Superior temporal gyrus (tissue), 1 donor: ENCODE measurements around the gene MUC15.
"Not testable (repeated sequence)": the region's sequence is repeated elsewhere in the genome, so short reads cannot be mapped to it uniquely, and the experiment has no call there.

Experiments
- DNase-seq: peaks from one replicate; pipeline ENCODE4 v3.0.0-alpha.2; 2016; ENCODE audit errors: extremely low spot score

MUC15 gene, protein sequence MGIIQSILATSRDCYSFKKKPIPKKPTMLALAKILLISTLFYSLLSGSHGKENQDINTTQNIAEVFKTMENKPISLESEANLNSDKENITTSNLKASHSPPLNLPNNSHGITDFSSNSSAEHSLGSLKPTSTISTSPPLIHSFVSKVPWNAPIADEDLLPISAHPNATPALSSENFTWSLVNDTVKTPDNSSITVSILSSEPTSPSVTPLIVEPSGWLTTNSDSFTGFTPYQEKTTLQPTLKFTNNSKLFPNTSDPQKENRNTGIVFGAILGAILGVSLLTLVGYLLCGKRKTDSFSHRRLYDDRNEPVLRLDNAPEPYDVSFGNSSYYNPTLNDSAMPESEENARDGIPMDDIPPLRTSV

DNA sequence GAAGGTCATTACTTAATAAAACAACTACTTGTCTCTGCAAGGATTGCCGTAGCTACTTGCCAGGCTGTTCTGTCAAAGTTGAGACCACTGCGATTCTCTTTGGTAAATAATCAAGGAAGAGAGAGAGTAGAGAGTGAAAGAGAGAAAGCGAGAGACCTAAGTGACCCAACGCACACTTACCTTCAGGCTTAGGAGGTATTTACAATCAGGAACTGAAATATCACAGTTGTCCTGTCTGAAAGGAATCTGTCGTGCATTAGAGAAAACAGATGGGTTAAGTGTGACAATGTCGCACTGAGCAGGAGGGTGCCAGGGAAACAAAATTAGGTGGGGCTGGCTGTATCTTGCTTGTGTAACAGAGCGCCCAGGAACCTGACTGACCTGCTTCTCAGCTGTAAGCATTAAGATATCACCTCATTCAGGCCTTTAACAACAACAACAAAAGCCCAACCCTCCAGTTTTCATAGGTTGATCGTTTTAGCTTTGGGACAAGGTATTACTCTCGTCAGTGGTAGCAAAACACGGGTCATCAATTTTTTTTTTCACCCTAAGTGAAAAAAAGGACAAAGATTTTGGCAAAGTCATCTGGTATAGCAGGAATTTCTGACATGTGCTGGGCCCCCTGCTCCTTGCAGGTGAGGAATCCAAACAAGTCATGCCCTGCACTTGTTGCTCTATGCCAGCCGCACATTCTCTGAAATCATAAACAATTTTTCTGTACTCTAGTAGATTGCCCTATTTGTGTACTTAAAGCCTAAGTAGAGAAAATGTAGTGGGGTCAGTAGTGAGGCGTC, at the start of gene MUC15:
Gene MUC15 (minus strand): TSS at position 403 of the 794 bp plus-strand sequence. CDS start 5,169 bp downstream, outside the sequence.
- no peak for DNase-seq

DNA sequence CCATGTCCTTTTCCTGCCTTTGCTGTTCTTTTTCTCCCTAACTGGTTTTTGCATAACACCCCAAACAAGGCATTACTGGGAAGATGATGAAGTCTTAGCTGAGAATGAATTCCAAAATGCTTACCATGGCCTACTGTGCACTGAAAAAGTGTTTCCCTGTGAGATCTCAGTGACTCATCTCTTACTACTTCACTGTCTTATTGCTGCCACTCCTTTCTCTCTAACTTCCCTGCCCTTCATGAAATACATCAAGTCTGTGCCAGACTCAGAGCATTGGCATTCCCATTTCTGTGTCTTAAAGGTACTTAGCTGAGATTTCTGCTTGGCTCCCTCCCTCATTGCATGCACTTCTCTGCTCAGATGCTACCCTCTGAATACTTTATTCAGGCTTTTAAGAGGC, 49.1 kb upstream of the MUC15 start:
- DNase-seq, result no peak

DNA sequence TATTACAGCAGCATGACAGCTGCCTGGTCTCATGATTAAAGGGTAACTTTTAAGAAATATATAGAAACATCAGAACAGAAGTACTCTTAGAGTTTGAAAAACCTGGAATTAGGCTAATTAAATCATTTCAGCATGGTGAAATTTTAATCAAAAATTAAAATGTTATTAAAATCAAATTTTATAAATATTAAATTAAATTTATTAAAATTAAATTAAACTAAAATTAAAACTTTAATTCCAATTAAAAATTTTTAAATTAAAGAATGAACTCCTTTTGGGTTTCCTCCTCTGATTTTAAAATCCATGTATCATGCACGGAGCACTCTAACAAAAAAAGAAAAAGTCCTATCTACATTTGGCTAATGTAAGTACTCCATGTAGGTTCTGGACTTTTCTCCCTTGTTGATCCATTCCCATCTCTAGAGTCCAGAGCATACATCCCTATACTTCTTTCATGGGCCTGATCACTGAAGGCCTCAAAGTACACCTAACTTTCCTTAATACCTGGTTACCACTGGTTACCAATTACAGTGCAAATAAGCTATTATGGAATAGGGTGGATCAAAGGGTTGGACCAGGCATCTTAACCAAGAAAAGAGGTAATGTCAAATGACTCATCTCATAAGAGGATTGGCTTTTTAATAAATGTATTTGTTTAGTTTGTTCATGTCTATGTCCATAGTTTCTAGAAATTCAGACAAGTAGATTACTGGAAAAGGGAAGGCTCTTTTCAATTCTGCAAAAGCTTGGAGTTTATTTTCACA, 48.4 kb upstream of the MUC15 start:
- no peak for DNase-seq

DNA sequence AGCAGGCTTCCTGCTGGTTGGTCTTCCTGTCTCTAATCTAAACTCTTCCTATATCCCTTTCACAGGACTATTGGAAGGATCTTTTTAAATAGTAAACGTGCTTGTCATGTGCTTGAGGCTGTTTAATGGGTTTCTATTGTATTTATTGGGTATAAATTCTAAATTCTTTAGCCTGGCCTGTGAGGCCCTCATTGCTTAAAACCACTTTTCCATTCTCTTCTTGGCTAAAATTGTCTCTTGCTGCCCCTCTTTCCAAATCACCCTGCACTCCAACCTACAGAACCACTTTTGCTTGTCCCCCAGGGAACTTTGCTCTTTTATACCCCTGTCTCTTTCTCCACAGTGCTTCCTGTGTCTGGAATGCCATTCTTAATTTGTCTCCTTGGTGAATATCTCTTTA, 46.4 kb upstream of the MUC15 start:
- DNase-seq, result no peak

DNA sequence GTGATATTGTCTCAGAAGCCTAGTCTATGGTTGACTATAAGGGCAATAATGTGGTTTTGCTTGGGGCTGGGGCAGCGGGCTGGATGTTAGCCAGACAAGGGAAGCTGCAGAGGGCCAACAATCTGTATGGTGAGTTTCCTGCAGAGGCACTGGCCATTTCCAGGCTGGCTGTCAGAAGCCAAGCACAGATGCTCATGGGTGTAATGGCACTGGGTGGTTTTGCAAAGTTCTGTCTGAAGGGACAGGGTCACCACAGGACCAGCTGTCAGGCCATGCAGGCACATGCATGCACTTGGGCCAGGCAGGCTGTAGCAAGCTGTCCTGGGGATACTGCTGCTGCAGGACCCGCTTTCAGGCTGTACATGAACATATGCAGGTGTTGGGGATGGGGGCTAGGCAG, 41.7 kb upstream of the MUC15 start:
- DNase-seq, result no peak

DNA sequence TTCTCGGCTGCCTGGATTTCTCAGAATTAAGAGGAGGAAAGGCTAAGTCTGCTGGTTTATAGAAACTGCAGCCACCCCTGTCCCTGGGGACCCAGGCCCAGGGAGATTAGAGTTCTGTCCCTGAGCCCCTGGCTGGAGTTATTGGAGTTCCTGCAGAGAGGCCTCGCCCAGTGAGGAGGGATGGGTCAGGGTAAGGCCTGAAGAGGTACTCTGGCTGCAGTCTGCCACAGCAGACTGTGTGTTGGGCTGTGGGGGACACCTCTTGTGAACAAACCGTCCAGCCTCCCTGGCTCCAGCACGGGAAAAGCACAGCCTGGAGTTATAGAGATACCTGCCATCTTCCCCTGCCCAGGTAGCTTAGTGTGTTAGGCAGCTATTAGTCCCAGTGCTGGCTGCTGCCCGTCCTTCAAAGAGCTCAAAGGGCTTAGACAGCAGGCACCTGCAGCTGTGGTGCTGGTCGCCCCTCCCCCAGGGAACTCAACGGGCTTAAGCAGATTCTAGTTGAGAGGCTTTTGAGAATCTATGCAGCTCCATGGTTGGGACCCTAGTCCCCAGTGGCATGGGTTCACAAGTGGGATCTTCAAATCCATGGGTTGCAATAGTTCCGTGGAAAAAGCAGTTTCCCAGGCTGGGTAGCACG, 36.6 kb upstream of the MUC15 start:
- no peak for DNase-seq

DNA sequence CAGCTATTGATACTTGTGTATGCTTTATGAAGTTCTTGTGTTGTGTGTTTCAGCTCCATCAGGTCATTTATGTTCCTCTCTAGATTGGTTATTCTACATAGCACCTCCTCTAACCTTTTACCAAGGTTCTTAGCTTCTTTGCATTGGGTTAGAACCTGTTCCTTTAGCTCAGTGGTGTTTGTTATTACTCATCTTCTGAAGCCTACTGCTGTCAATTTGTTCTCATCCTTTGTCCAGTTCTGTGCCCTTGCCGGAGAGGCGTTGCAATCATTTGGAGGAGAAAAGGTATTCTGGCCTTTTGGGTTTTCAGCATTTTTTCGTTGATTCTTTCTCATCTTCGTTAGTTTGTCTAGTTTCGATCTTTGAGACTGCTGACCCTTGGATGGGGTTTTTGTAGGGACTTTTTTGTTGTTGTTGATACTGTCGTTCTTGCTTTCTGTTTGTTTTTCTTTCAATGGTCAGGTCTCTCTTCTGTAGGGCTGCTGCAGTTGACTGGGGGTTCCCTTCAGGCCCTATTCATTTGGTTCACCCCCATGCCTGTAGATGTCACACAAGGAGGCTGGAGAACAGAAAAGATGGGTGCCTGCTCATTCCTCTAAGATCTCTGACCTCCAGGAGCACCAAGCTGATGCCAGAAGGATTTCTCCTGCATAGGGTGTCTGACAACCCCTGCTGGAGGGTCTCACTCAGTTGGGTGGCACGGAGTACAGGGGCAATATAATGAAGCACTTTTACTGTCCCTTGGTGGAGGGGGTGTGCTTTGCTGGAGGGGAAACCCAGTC, 35.9 kb upstream of the MUC15 start:
- DNase-seq, result no peak

DNA sequence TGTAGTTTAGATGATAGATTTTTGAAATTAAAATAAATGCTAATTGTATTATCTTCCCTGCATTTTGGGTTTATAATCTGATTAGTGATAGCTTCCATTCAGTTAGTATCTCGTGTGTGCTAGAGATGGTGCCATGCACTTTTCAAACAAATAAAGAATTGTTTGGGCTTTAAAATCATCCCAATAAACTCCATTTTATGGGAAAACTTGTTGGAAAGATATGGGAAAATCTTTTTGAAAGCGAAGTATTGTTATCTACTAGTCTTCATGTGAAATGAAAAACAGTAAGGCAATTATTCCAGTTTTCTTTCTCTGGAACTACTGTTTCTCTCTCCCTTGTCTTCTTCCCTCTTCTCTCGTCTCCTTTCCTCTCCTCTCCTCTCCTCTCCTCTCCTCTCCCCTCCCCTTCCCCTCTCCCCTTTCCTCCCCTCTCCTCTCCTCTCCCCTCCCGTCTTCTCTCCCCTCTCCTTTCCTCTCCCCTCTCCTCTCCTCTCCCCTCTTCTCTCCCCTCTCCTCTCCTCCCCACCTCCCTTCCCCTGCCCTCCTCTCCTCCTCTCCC, 27.9 kb upstream of the MUC15 start:
- no peak for DNase-seq

DNA sequence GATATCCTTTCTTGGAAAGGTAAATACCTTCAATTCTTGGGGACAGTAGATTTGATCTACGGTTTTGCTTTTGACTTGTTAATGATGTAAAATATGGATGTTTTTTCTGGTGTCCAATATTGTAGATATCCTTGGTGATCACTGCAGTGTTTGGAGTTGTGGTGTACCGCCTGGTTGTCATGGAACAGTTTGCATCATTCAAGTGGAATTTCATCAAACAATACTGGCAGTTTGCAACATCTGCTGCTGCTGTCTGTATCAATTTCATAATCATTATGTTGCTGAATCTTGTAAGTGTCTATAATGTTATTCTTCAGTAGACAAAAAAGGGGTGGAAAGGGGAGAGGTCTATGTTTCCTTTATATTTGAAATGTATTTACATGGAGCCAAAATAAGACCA, 27.4 kb upstream of the MUC15 start:
- no peak for DNase-seq

DNA sequence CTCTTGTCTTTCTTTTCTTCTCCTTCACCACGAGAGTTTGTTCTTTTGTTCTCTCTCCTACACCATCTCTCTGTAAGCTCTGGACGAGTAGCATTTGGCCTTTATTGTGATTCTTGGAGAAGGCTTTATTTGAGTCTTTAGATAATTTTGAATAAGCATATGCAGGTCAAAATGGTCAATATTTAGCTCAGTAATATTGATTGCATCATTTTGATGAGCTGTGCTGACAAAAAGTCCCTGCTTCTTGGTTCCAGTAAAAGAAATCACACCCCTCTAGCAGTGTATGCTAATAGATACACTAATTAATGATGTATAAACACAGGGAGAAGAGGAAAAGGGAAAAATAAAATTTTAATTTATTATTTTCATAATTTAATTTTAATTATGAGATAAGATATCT, 25.8 kb upstream of the MUC15 start:
- no peak for DNase-seq

DNA sequence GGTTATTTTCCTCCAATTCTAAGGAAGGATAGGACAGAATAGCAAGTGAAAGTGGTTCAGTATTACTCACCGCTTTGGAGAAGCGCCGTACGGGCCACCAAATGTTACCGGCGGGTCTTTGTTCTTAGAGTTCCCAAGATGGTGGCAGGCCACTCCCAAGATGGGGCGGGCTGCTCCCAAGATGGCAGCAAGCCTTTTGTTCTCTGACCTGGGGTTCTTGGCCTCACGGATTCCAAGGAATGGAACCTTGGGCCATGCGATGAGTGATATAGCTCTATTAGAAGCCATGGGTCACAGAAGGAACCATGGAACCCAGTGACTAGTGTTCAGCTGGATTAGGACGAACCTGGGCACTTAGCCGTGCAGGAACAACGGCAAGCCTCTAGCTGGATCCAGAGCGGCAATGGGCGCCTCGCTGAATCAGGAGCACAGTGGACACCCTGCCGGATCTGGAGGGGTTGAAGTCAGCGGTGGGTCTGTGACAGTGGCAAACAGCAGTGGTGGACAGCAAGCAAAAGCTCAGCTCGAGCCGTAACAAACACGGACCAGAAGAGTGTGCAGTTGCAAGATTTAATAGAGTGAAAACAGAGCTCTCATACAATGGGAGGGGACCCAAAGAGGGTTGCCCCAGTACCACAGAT, 25.1 kb upstream of the MUC15 start:
- DNase-seq, result not testable (repeated sequence)

DNA sequence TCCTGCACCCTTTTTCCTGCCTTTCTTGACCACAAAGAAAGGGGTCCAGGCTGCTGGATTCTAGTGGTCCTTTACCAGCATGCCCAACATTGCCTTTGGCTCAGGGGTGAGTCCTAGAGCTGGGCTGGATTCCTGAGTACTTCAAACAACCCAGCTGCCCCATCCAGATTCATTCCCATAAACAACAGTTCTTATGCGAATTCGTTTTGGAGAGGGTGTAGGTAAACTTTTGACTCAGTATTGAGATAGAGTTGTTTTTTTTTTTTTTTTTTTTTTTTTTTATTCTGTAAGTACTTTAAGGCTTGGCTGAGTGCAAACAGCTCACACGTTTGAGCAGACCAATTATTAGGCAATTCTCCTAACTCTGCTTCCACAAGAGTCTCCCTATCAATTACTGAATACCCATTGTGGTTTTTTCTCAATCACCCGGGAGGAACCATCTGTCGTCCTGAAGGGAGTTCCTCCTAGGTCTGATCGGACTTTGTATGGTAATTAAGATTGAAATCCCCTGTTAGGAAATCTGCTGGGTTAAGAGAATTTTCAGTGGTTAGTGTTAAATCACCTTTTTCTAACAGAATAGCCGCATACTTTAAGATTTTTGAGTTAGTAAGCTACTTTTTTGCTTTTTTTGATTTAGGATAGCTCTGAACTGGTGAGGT, 23.3 kb upstream of the MUC15 start:
- not testable (repeated sequence) for DNase-seq

DNA sequence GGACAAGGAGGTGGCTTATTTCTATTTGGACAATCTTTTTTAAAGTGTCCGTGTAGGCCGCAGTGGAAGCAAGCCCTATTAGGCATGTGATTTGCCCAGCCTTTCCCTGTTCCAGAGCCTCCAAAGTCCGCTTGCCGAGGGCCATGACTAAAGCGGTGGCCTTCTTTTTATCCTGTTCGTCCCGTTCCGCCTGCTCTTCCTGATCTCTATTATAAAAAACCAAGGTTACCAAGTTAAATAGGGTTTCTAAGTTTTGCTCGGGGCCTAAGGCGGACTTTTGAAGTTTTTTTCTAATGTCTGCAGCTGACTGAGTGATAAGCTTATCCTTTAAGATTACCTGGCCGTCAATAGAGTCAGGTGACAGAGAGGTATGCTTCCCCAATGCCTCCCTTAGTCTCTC, 21.6 kb upstream of the MUC15 start:
- DNase-seq, result no peak

DNA sequence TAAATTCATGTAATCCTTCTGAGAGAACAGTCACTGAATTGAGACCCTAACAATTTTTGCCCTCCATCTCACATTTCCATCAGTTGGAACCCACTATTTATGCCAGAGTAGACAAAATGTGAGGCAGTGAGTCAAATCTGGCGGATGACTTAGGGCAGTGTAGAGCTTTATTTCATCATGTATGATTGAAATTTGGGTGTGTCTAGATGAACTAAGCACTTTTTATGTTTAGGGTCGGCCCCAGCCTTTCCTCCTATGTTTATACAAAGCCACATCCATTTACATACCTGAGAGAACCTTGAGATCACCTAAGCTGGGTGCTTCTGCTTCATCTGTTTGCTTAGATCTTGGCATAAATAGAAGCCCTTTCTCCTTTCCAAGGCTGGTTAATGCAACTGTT, 15.0 kb upstream of the MUC15 start:
- no peak for DNase-seq

DNA sequence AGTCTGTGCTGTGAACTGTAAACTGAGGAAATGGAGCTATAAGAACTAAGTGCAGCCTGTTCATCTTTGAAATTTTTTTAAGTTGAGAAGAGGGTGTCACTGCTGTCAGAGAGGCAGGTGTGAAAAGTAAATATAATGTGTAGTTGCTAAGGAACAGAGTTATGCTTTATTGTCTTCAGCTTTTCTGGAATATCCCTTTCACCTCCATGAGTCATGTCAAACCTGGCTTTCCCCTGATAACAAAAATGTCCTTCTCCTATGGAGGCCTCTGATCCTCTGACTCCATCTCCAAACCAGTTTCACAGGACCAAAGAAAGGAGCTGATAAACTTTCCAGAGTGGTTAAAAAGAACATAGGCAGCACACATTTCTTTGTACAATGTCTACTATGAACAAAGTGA, 12.8 kb upstream of the MUC15 start:
- DNase-seq, result no peak

DNA sequence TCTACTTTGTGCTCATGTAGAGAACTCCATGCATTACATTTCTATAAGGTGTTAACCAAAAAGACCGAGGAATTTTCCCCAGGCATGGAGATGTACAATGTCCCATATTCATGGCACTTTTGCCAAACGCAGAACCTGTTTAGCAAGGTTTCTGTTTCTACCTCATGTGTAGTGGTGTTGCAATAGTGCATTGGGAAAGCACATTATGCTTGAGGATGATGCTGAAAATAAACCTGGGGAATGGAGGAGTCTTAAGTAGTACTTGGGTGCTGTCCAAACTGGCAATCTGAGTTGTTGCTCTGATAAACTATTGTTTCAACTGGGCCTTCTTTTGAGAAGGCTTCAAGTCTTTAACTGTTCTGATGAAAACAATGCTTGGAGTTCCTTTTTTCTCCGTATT, 11.5 kb upstream of the MUC15 start:
- no peak for DNase-seq

DNA sequence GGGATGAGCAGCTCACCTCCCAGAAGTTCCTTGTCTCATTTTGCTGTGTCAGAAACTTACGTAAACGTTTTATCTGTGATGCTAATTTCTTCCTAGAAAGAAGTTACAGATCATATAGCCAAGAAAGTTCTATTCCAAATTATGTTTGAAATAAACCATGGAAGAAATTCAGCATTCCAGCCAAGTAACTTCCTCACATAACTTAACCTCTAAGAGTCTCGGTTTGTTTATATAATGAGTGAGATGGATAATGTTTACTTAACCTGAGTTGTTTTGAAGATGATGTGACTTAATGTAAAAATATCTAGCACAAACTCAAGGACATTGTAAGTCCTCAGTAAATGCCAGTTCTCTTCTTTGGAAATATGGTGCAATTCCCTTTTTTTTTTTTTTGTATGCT, 8.9 kb upstream of the MUC15 start:
- DNase-seq, result no peak

DNA sequence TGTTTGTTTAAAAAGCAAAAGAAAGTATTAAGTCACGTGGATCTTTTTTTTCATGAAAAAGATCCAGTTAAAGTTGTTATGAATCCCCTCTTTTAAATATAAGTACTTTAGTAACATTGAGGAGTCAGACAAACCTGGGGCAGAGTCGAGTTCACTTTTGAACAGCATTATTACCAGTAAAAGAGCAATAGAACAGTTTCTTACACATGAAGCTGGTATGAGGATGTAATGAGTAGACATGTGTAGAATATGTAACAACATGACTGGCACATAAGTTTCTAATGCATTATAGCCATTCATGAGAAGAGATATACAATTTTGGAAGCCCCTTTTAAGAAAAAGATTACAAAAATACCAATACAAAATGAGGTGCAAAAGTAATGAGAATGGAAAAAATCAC, 7.6 kb upstream of the MUC15 start:
- DNase-seq, result no peak

DNA sequence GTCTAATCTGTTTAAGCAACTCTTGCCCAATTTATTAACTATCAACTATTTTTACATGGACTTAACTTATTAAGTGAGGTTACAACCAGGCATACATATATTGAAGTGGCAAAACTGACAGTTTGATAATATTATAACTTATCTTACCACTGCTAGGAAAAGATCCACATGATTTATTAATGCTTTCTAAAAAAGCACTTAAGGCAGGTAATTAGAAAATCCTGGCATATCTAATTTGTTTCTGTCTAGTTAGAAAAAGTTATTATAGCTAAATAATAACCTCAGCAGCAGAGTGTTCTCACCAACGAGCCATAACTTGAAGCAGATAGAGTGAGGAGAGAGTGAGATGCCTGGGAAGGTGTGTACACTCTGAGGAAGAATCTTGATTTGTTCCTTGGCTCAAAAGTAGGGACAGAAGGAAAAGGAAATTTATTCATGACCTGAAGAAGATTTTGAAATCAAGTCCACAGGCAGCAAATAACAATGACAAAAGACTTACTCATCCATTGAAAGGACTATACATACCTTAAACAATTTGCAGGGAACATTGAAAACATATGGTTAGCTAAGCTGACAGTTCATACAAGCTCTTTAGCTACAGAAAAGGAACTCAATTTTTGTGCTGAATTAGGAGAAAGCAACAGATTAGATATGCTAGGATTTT, 7.1 kb upstream of the MUC15 start:
- DNase-seq, result no peak
